Endothelial cell of umbilical vein (primary cell): Measurements from ENCODE around the gene MATN4.

Experiments used
- EZH2 ChIP-seq: IDR thresholded peaks from 2 replicates; pipeline ENCODE4 v1.6.1; 2012; ENCODE audit warnings: borderline replicate concordance, low read depth, mild to moderate bottlenecking, moderate library complexity, low read length, inconsistent platforms; ENCODE audit not compliant: severe bottlenecking
- FOS ChIP-seq: IDR thresholded peaks from 2 replicates; pipeline ENCODE4 v1.6.1; 2011; ENCODE audit warnings: mild to moderate bottlenecking, low read length, moderate library complexity, borderline replicate concordance; ENCODE audit not compliant: insufficient read depth
- MYC ChIP-seq: IDR thresholded peaks from one replicate; pipeline ENCODE4 v1.6.1; 2011; ENCODE audit warnings: mild to moderate bottlenecking, low read depth, low read length
- POLR2A ChIP-seq: IDR thresholded peaks from 2 replicates; pipeline ENCODE4 v1.6.1; 2012; ENCODE audit warnings: low read depth, mild to moderate bottlenecking, control low read depth, low read length
- TF ChIP-seq, protein P1 (sequence below), 2 donors: IDR thresholded peaks; 1 replicate in 1 of 2; 2 replicates in 1 of 2; pipeline ENCODE4 v1.5.1; 2011; ENCODE audit warnings: low read length in 2 of 2, mild to moderate bottlenecking in 2 of 2, moderate library complexity in 2 of 2, control low read depth in 1 of 2, inconsistent platforms in 1 of 2, low read depth in 1 of 2; ENCODE audit not compliant: insufficient read depth in 1 of 2; ENCODE audit errors: extremely low read depth in 1 of 2

DNA sequence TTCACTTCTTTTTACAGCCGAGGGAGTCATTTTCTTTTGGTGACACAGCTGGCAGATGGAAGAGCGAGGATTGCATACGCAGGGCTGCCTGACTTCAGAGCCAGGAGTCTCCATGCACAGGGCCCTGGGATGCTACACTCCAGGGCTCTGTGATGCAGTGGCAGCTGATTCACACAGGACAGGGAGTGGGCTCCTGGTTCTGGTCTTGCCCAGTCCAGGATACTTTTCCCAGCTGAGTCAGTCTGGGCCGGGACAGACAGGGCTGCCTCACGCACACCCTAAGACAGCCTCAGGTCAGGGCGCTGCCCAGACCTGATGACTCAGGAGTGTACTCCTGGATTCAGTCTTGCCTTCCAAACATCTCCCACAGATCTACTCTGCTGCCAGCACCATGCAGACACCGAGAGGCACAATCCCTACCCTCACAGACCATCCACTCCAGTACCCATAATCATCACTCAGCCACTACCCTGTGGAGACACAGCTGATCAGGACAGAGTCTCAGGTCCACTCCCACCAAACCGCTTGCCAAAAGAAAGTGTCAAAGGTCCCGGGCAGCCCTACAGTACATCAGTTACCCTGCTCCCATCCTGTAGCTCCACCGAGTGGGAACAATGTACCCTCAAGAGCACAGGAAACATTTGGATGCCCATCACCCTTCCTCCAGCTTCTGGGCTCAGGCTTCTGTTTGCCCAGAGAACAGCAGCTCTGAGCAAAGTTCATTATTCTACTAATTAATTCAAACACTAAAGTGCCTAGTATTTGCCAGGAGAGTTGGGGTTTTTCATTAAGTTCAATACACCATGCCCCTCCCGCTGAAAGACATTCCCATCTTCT is 28.6 kb upstream of the MATN4 start:
- TF ChIP-seq, protein P1, sequence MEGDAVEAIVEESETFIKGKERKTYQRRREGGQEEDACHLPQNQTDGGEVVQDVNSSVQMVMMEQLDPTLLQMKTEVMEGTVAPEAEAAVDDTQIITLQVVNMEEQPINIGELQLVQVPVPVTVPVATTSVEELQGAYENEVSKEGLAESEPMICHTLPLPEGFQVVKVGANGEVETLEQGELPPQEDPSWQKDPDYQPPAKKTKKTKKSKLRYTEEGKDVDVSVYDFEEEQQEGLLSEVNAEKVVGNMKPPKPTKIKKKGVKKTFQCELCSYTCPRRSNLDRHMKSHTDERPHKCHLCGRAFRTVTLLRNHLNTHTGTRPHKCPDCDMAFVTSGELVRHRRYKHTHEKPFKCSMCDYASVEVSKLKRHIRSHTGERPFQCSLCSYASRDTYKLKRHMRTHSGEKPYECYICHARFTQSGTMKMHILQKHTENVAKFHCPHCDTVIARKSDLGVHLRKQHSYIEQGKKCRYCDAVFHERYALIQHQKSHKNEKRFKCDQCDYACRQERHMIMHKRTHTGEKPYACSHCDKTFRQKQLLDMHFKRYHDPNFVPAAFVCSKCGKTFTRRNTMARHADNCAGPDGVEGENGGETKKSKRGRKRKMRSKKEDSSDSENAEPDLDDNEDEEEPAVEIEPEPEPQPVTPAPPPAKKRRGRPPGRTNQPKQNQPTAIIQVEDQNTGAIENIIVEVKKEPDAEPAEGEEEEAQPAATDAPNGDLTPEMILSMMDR (IDR thresholded peaks at IDR 0.05; ENCODE audit: extremely low read depth in 1 of 2, insufficient read depth in 1 of 2, low read depth in 1 of 2, low read length in 2 of 2), result no peak
- TF ChIP-seq EZH2 (no peak), MYC (no peak), FOS (no peak), POLR2A (no peak)
